HG02938 (cell line): ENCODE measurements around the gene RHOT1.
"Not testable (repeated sequence)": the region's sequence is repeated elsewhere in the genome, so short reads cannot be mapped to it uniquely, and the experiment has no call there.

Source experiments
- ATAC-seq: cut with Tn5 transposase; IDR thresholded peaks from one replicate; pipeline ENCODE4 v1.9.1; 2021; ENCODE audit warnings: mild to moderate bottlenecking, moderate library complexity; ENCODE audit not compliant: unreplicated experiment

RHOT1 gene

GRCh38 chr17:32223703-32224102, 81.4 kb downstream of the RHOT1 start:
- ATAC-seq: no peak

GRCh38 chr17:32226886-32227285, 84.6 kb downstream of the RHOT1 start:
- no peak for ATAC-seq

- no peak for ATAC-seq
Measured at GRCh38 chr17:32227910-32228309, 85.6 kb downstream of the RHOT1 start.

GRCh38 chr17:32235588-32235987, 93.3 kb downstream of the RHOT1 start:
- no peak for ATAC-seq

- ATAC-seq: no peak
Measured at GRCh38 chr17:32239456-32239855, 97.2 kb downstream of the RHOT1 start.

GRCh38 chr17:32240750-32241149, 98.4 kb downstream of the RHOT1 start:
- no peak for ATAC-seq

- no peak for ATAC-seq
Measured at GRCh38 chr17:32241640-32242039, 99.3 kb downstream of the RHOT1 start.

- ATAC-seq: no peak
Measured at GRCh38 chr17:32249475-32249874, 107.2 kb downstream of the RHOT1 start.

GRCh38 chr17:32253117-32253611, 110.9 kb downstream of the RHOT1 start:
- ATAC-seq: no peak

- ATAC-seq: no peak
Measured at GRCh38 chr17:32256012-32256700, 113.9 kb downstream of the RHOT1 start.

GRCh38 chr17:32256701-32257019, 114.4 kb downstream of the RHOT1 start:
- ATAC-seq: no peak

GRCh38 chr17:32258383-32259140, 116.3 kb downstream of the RHOT1 start:
- no peak for ATAC-seq

- ATAC-seq: no peak
Measured at GRCh38 chr17:32259586-32259985, 117.3 kb downstream of the RHOT1 start.

GRCh38 chr17:32261417-32261736, 119.1 kb downstream of the RHOT1 start:
- ATAC-seq: no peak

- ATAC-seq: no peak
Measured at GRCh38 chr17:32261936-32262510, 119.7 kb downstream of the RHOT1 start.

GRCh38 chr17:32263515-32263914, 121.2 kb downstream of the RHOT1 start:
- ATAC-seq: not testable (repeated sequence)

GRCh38 chr17:32264140-32264799, 122.0 kb downstream of the RHOT1 start:
- ATAC-seq: no peak

GRCh38 chr17:32264823-32265191, 122.5 kb downstream of the RHOT1 start:
- ATAC-seq: no peak

GRCh38 chr17:32265192-32265923, 123.1 kb downstream of the RHOT1 start, which contains the start of gene RHBDL3:
Gene RHBDL3, plus strand, starts transcription at chr17:32265832. Its CDS starts 358 bp downstream, at chr17:32266190.
- ATAC-seq: no peak

- ATAC-seq: no peak
Measured at GRCh38 chr17:32266051-32266388, 123.7 kb downstream of the RHOT1 start.
